HG02981 (cell line): ENCODE measurements around the gene PPP1R9B.

Experiments
- ATAC-seq: cut with Tn5 transposase; IDR thresholded peaks from one replicate; pipeline ENCODE4 v1.9.1; 2021; ENCODE audit warnings: mild to moderate bottlenecking, moderate library complexity; ENCODE audit not compliant: unreplicated experiment

PPP1R9B gene

GRCh38 chr17:50094753-50095619, 55.5 kb downstream of the PPP1R9B start, which contains the start of gene PDK2:
TSS of gene PDK2 (plus strand) at chr17:50095351. CDS start at chr17:50095436, 85 bp downstream.
- ATAC-seq: peak; percentile 92

- ATAC-seq: no peak
Observed at GRCh38 chr17:50094243-50094752, 56.2 kb downstream of the PPP1R9B start.

GRCh38 chr17:50093807-50094206, 56.7 kb downstream of the PPP1R9B start:
- ATAC-seq: no peak

- no peak for ATAC-seq
Observed at GRCh38 chr17:50093246-50093645, 57.2 kb downstream of the PPP1R9B start.

GRCh38 chr17:50091918-50092285, 58.6 kb downstream of the PPP1R9B start:
- ATAC-seq: no peak

- no peak for ATAC-seq
Observed at GRCh38 chr17:50090971-50091917, 59.2 kb downstream of the PPP1R9B start.

- ATAC-seq: no peak
Observed at GRCh38 chr17:50090071-50090470, 60.4 kb downstream of the PPP1R9B start.

GRCh38 chr17:50088952-50089825, 61.3 kb downstream of the PPP1R9B start:
- ATAC-seq: no peak

GRCh38 chr17:50087912-50088405, 62.5 kb downstream of the PPP1R9B start:
- no peak for ATAC-seq

- ATAC-seq: no peak
Observed at GRCh38 chr17:50087246-50087911, 63.1 kb downstream of the PPP1R9B start.
